ENCODE results near the gene TDRD9.

TDRD9 gene

GRCh38 chr14:103890821-103891666 lies 37.2 kb upstream of the TDRD9 start:
- DNase-seq (ENCODE audit: low read depth in 2 of 2) = no peak

- no peak for DNase-seq (ENCODE audit: low read depth in 2 of 2)
Measured at GRCh38 chr14:103891667-103892215, 36.5 kb upstream of the TDRD9 start.

- no peak for DNase-seq (ENCODE audit: low read depth in 2 of 2)
Measured at GRCh38 chr14:103892247-103892646, 36.0 kb upstream of the TDRD9 start.

DNA sequence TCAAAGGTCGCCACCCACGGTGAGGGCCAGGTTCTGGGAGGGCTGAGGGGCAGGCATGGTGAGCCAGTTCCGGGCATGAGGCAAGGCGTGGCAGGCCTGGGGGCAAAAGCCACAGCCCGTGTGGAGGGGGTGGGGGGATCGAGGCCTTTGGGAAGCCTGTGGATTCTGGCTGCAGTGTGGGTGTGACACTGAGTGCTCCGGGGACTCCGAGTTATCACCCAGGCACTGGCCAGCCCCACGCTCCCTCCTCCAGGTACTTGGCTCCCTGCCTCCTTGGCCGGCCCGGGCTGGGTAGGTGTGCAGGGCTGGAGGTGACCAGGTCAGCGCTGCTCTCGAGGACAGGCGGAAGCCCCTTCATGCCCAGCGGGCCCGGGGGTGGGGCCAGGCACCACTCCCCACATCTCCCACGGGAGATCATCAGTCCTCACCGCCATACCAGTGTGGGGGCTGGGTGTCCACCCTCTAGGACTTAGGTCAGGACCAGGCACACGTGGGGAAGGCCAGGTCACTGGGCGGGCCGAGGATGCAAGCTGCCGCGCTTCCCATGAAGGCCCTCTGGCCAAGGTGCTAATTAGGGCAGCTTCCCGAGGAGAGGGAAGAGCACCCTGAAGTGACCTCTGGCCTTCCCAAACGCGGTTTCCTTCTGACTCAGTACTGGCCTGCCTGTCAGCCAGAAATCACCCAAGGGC lies 34.1 kb upstream of the TDRD9 start:
- DNase-seq (ENCODE audit: low read depth in 2 of 2) = no peak

DNA sequence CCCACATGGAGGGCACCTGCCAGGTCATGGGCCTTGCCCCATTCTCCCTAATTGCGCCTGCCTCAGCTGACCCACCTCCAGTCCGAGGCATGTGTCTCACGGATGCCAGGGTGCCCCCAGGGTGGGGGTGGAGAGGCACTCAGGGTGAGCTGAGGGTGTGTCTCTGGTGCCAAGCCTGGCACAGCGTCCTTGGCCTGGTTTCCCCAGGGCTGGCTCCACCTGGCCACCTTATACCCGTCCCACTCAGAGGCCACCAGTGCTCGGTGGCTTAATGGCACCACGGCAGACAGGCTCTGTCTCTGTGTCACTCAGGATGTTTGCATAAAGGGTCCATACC lies 33.6 kb upstream of the TDRD9 start:
- DNase-seq (ENCODE audit: low read depth in 2 of 2) = no peak

GRCh38 chr14:103896578-103896977 lies 31.7 kb upstream of the TDRD9 start:
- no peak for DNase-seq (ENCODE audit: low read depth in 2 of 2)

DNA sequence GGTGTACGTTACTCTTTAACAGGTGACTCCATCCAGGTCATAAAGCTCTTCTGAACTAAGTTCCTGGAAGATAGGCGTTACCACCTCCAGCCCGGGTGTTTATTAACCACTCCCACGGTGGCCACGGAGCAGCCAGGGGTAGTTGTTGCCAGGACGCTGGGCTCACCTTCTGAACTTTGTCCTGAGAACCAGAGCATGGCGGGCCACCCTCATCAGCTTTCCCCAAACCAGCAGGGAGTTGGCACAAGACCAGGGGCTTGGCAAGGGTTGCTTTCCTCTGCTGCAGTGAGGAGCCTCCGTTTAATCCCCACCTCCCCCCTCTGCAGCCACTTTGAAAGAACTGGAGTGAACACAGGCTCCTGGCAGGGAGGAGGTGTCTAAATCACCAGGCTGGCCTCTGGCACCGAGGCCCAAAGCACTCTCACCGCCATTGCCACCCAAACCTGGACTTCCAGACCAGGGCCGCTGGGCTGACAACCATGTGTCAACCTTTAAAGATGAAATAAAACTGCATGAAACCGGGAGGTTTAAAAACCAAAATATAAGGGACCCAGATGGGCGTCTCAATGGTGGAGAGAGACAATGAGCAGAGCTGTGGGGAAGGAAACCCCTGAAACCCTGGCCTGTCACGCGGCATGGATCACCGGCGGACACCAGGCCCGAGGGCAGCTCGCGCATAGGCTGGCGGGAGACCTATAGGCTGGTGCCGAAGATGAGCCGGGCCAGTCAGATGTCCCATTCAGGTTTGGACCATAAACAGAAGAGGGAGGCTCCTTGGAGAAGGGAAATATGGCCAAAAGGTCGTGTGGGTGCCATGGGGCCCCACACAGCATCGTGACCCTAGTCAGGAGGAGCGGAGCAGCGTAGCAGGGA lies 30.9 kb upstream of the TDRD9 start:
- DNase-seq (ENCODE audit: low read depth in 2 of 2) = no peak

- DNase-seq (ENCODE audit: low read depth in 2 of 2) = no peak
Measured at GRCh38 chr14:103898204-103898603, 30.1 kb upstream of the TDRD9 start.

DNA sequence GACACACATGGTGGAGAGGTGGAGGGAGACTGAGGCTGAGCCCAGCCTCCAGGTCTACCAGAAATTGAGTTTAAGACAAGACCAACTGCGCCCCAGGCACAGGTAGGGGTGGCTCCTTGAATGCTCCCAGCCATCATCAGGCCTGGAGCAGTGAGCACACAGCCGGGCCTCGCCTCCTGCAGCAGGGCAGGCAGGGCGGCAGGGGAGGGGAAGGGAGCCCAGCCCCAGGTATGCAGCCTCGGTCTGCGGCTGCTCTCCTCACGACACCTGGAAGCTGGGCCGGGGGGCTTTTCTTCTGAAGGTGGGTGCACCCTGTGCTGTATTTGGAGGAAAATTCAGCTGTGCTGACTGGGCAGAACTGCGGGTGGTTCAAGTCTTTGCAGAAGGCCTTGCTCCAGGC lies 29.5 kb upstream of the TDRD9 start:
- DNase-seq (ENCODE audit: low read depth in 2 of 2) = no peak

DNA sequence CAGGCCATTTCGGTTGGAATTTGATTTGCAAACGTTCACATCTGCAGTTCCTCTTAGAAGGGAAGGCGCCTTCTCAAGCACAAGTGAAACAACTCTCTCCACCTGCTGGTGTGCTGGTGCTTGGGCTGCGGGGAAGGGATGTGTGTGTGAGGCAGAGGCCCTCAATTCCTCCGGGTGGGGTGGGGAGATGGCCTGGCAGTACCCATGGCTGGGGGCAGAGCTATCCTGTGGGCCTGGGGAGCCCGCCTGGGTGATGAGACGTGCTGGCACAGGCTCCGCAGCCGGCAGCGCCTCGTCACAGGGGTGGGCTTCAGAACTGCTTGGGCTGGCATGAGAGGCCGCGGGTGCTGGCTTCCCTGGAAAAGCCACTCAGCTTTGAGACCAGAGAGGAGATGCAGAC lies 28.9 kb upstream of the TDRD9 start:
- DNase-seq (ENCODE audit: low read depth in 2 of 2) = no peak

- DNase-seq (ENCODE audit: low read depth in 2 of 2) = no peak
Measured at GRCh38 chr14:103899833-103900232, 28.4 kb upstream of the TDRD9 start.

DNA sequence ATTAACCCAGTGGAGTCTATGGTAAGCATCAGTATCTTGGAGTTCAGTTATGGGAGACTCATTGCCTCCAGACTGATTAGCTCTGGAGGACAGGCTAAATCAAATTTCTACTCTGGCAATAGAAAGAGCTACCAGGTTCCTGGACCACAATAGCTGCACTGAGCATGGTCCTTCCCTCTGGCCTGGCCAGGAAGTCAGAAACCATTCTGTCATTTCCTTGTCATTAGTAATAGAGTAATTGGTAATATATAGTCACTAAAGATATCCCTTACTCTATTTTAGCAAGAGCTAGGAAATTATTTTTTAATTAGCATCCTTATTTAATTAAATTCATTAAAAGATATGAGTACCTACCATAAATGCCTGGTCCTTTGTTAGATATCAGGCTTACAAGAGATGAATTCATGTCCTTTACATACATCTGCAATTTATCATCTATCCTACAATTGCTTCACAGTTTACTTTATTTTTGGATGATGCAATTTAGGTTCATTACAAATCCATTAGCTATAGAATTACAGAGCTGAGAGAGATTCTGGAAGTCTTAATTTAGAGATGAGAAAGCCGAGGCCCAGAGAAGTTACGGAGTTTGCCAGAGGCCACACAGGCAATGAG lies 23.7 kb upstream of the TDRD9 start:
- no peak for DNase-seq (ENCODE audit: low read depth in 2 of 2)

- no peak for DNase-seq (ENCODE audit: low read depth in 2 of 2)
Measured at GRCh38 chr14:103905842-103906456, 22.3 kb upstream of the TDRD9 start.

- DNase-seq (ENCODE audit: low read depth in 2 of 2) = no peak
Measured at GRCh38 chr14:103908580-103908979, 19.7 kb upstream of the TDRD9 start.

- no peak for DNase-seq (ENCODE audit: low read depth in 2 of 2)
Measured at GRCh38 chr14:103909531-103910261, 18.6 kb upstream of the TDRD9 start.

GRCh38 chr14:103910262-103910935 lies 17.9 kb upstream of the TDRD9 start:
- DNase-seq (ENCODE audit: low read depth in 2 of 2) = peak; percentile 57 to 60

DNA sequence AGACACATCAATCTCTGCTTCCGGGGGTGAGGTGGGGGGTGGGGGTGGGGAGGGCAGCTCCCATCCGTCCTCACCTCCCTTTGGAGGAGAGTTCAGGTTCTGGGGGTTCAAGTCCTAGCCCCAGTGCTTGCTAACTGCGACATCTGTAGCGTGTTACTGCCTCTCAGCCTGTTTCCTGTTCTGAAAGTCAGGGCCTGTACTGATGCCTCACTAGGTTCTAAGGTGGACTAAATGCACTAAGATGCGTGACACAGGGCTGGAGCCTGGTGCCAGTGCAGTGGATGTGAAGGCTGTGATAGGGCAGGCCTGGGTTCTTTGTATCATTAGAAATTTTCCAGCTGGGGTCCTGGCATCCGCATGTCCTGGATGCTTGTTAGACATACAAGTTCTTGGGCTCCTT lies 17.3 kb upstream of the TDRD9 start:
- no peak for DNase-seq (ENCODE audit: low read depth in 2 of 2)

- DNase-seq (ENCODE audit: low read depth in 2 of 2) = no peak
Measured at GRCh38 chr14:103915616-103916015, 12.6 kb upstream of the TDRD9 start.

GRCh38 chr14:103916636-103917262 lies 11.5 kb upstream of the TDRD9 start:
- DNase-seq (ENCODE audit: low read depth in 2 of 2) = no peak
